H4 (cell line): ENCODE results near the gene YPEL2. TPM values are rescaled to one million over a fixed set of nuclear protein-coding genes. Genes with fewer than 3 reads are reported as not detected.

Experiments used
- DNase-seq: peaks from one replicate; pipeline ENCODE4 v3.0.0-alpha.2; 2015; ENCODE audit warnings: low spot score
- total RNA-seq: library from RNA; depleted of rRNA; stranded (reverse); fragments of >200 nt; shearing (Covaris generic); gene quantifications from 2 replicates; pipeline ENCODE4 v1.2.3, GENCODE V29; 2014

YPEL2 gene
- total RNA-seq, 1 experiment from 2014 or later, result 1.9 TPM

GRCh38 chr17:59330053-59330942 lies 1.2 kb upstream of the YPEL2 start:
- no peak for DNase-seq

GRCh38 chr17:59331929-59332748 lies 684 bp downstream of the YPEL2 start:
- no peak for DNase-seq

GRCh38 chr17:59332749-59333377 lies 1.4 kb downstream of the YPEL2 start:
- DNase-seq, result no peak

DNA sequence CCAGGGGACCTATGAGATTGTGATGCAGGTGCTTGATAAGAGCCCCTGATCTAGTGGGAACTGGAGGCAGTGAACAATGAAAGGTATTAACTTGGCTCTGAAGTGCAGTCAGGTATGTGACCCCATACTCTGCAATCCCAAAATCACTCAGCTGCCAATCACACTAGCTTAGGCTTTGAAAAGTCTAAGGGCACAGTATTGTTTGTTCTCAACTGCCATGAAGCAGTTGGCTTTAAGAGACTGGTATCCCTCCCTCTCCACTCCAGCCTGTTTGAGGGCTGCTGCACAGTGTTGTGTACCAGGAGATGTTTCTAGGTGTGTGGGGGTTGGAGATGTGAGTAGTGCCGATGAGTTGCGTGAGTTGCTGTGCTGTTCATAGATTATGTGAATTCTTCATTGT lies 2.4 kb downstream of the YPEL2 start:
- DNase-seq, result no peak

- no peak for DNase-seq
Observed at GRCh38 chr17:59335685-59336084, 4.2 kb downstream of the YPEL2 start.

GRCh38 chr17:59337741-59338299 lies 6.4 kb downstream of the YPEL2 start:
- no peak for DNase-seq

GRCh38 chr17:59338498-59338897 lies 7.0 kb downstream of the YPEL2 start:
- DNase-seq, result no peak

- DNase-seq, result no peak
Observed at GRCh38 chr17:59341922-59342321, 10.5 kb downstream of the YPEL2 start.

- no peak for DNase-seq
Observed at GRCh38 chr17:59342681-59343131, 11.3 kb downstream of the YPEL2 start.

- no peak for DNase-seq
Observed at GRCh38 chr17:59345476-59345875, 14.0 kb downstream of the YPEL2 start.

GRCh38 chr17:59346341-59346740 lies 14.9 kb downstream of the YPEL2 start:
- DNase-seq, result no peak

DNA sequence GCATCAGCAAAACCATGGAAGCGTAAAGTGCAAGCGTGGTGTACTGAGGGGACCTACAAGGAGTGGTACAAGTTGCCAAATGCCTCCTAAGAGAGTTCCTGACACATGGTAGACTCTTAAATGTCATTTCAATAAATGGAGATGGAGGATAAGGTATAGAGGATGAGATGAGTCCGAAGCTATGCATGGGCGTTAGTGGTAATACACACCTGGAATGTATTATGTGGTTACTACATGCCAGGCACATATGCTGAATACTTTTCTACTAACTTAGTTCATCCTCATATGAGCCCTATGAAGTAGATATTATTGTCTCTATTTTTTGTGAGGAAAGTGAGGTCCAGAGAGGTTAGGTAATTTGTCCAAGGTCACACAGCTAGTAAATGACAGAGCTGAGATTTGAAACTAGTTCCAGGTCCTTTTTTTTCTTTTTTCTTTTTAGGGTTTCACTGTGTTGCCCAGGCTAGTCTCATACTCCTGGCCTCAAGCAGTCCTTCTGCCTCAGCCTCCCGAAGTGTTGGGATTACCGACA lies 15.5 kb downstream of the YPEL2 start:
- DNase-seq, result no peak

DNA sequence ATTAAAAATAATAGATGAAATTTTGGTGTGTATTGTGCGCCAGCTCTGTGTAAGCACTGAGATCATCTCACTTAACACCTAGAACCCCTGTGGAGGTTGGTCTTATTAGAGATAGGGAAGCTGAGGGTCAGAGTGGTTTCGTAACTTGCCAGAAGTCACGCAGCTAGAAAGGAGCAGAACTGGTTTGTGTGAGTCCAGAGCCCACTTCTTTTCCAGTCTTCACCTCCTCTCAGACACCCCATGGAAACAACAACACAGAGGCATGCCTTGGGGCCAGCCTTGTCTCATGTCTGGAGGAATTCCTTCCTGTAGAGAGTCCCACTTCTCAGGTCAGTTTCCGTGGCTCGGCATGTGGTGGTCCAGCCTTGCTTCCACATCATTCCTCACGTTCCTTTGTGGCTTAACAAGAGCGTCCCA lies 16.5 kb downstream of the YPEL2 start:
- no peak for DNase-seq

DNA sequence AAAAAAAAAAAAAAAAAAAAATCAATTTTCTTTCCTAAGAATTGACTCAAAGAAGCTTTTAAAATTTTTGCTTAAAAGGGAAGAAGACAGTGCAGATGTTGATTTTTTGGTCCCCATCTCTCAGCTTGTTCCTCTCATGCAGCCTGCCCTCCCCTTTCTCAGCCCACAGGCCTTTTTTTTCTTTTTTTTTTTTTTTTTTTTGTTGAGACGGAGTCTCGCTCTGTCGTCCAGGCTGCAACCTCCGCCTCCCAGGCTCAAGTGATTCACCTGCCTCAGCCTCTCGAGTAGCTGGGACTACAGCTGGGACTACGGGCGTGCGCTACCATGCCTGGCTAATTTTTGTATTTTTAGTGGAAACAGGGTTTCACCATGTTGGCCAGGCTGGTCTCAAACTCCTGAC lies 17.7 kb downstream of the YPEL2 start:
- DNase-seq, result no peak

DNA sequence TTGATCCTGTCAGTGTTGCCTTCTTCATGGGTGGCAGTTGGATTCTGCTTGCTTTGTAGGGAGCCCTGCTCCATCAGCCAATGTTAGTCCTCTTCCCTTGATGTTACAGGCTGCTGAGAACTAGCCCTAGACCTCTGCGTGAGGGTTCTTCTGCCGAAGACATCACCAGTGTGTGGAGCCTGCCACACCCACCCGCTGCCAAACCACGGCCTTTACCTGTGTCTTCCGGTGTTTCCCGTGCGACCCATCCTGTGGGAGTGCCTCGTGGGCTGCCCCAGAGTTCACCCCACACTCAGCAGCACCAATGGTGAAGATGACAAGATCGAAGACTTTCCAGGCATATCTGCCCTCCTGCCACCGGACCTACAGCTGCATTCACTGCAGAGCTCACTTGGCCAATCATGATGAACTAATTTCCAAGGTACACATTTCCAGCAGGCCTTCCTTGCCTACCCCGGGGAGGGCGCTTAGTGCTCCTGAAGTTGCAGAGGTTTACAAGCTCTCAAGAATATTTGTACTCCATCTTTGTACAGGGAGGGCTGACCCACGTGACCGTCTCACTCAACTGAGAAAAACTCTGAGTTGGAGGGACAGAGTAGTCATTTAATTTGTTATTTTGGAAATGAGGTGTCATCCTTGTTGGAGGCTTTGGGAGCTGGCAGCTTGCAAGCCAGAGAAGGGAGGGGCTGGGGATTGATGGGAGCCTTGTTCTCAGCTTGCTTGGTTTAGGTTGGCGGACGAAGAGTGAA lies 21.8 kb downstream of the YPEL2 start:
- no peak for DNase-seq

DNA sequence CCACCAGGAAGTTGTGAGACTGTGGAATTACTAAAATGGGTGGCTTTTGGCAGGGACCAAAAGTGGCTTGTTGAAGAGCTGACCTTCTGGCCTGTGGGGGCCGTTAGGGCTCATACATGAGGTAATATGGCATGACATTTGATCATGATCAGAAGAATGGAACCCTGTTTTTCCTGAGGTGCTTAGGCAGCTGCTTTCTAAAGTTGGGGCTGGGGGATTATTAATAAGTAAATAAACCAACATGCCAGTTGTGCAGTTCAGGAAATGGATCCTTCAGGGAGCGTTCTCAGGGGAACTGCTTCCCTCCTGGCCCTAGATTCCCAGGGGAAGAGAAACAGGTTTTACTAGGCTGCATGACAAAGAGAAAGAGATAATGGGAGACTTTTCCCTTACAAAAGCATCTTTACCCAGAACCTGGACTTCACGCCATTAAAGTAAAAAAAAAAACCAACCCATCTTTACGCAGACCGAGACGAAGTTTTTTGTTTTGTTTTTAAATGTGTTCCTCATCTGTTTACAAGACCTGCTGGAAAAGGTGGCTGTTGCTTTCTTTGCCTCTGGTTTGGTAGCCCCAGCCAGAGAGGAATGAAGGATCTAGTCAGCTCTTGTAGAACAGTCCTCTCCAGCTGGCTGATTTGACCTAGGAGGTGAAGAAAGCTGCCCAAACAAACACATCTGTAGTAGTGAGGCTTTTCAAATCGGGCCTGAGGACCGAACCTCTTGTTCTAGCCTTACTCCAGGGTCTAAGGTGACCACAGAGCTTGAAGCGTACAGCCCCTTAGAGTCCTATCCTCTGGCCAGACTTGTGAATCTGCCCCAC lies 22.7 kb downstream of the YPEL2 start:
- no peak for DNase-seq

- DNase-seq, result no peak
Observed at GRCh38 chr17:59355030-59355701, 23.7 kb downstream of the YPEL2 start.

GRCh38 chr17:59355702-59356325 lies 24.4 kb downstream of the YPEL2 start:
- DNase-seq, result no peak
